Measurements from ENCODE around the gene URB2. TPM values are rescaled to one million over a fixed set of nuclear protein-coding genes. Genes with fewer than 3 reads are reported as not detected.

URB2 gene
- total RNA-seq, 1 donor from 2014 or later, result 3.5 TPM

- H3K4me1 ChIP-seq, result peaks cover 65% of the 10 kb centered on the region
- no peaks in the 10 kb centered on the region for H3K9me3 ChIP-seq (replicated peaks)
- H3K27me3 ChIP-seq (ENCODE audit: low read depth), result no peaks in the 10 kb centered on the region
- intact Hi-C loops (cut with micrococcal nuclease), result no loop called here
- no peak overlapping the region for H3K27ac ChIP-seq (replicated peaks)
- TF ChIP-seq CTCF (IDR thresholded peaks at IDR 0.05; ENCODE audit: borderline replicate concordance), result no peak
- no peak overlapping the region for H3K4me3 ChIP-seq
- peaks cover 33% of the 10 kb centered on the region for H3K36me3 ChIP-seq
- no peak for DNase-seq
Observed at GRCh38 chr1:229600229-229600628, 25.8 kb upstream of the URB2 start.

GRCh38 chr1:229603371-229604005 is 22.6 kb upstream of the URB2 start:
- Histone ChIP-seq H3K9me3 (replicated peaks) (no peaks in the 10 kb centered on the region), H3K27ac (replicated peaks) (no peak overlapping the region), H3K27me3 (ENCODE audit: low read depth) (no peaks in the 10 kb centered on the region), H3K4me3 (no peak overlapping the region), H3K4me1 (peaks cover 39% of the 10 kb centered on the region), H3K36me3 (peaks cover 65% of the 10 kb centered on the region)
- intact Hi-C loops (cut with micrococcal nuclease), result no loop called here
- TF ChIP-seq CTCF (IDR thresholded peaks at IDR 0.05; ENCODE audit: borderline replicate concordance), result no peak
- DNase-seq, result no peak

GRCh38 chr1:229607370-229607769 is 18.7 kb upstream of the URB2 start:
- no peaks in the 10 kb centered on the region for H3K27me3 ChIP-seq (ENCODE audit: low read depth)
- H3K36me3 ChIP-seq, result peaks cover 91% of the 10 kb centered on the region
- H3K4me3 ChIP-seq, result no peak overlapping the region
- no peak for DNase-seq
- H3K9me3 ChIP-seq (replicated peaks), result no peaks in the 10 kb centered on the region
- intact Hi-C loops (cut with micrococcal nuclease), result no loop called here
- H3K27ac ChIP-seq (replicated peaks), result no peak overlapping the region
- peaks cover 6% of the 10 kb centered on the region for H3K4me1 ChIP-seq
- no peak for TF ChIP-seq CTCF (IDR thresholded peaks at IDR 0.05; ENCODE audit: borderline replicate concordance)

- Histone ChIP-seq H3K27ac (replicated peaks) (no peak overlapping the region), H3K27me3 (ENCODE audit: low read depth) (no peaks in the 10 kb centered on the region), H3K9me3 (replicated peaks) (no peaks in the 10 kb centered on the region), H3K4me1 (no peaks in the 10 kb centered on the region), H3K36me3 (peaks cover 96% of the 10 kb centered on the region), H3K4me3 (no peak overlapping the region)
- TF ChIP-seq CTCF (IDR thresholded peaks at IDR 0.05; ENCODE audit: borderline replicate concordance), result no peak
- intact Hi-C loops (cut with micrococcal nuclease), result no loop called here
- DNase-seq, result no peak
Observed at GRCh38 chr1:229608590-229608989, 17.5 kb upstream of the URB2 start.

GRCh38 chr1:229613938-229614337 is 12.1 kb upstream of the URB2 start:
- Histone ChIP-seq H3K9me3 (replicated peaks) (no peaks in the 10 kb centered on the region), H3K27ac (replicated peaks) (no peak overlapping the region), H3K36me3 (peaks cover 43% of the 10 kb centered on the region), H3K4me3 (no peak overlapping the region), H3K4me1 (peaks cover 15% of the 10 kb centered on the region), H3K27me3 (ENCODE audit: low read depth) (no peaks in the 10 kb centered on the region)
- intact Hi-C loops (cut with micrococcal nuclease), result no loop called here
- TF ChIP-seq CTCF (IDR thresholded peaks at IDR 0.05; ENCODE audit: borderline replicate concordance), result no peak
- DNase-seq, result no peak
